C4-2B (cell line): Measurements from ENCODE around the gene YWHAG.
"Not testable (repeated sequence)": the region's sequence is repeated elsewhere in the genome, so short reads cannot be mapped to it uniquely, and the experiment has no call there.

Experiments
- CTCF ChIP-seq: fragments of 450-650 bp; conservative IDR thresholded peaks from 2 replicates; pipeline ENCODE4 v1.5.1; 2017; ENCODE audit warnings: mild to moderate bottlenecking
- ZFX ChIP-seq: fragments of 450-650 bp; IDR thresholded peaks from 2 replicates; pipeline ENCODE4 v1.6.1; 2017

GRCh38 chr7:76290847-76291350 is 67.9 kb downstream of the YWHAG start:
- not testable (repeated sequence) for TF ChIP-seq CTCF, ZFX
